ENCODE results near the gene LUC7L3. TPM values are rescaled to one million over a fixed set of nuclear protein-coding genes. Genes with fewer than 3 reads are reported as not detected.

The LUC7L3 gene
- total and polyA plus RNA-seq, 2 of the 13 experiments (the other 11 are each of a cell fraction or from before 2014, with no cell fraction given): 108 to 120 TPM

- H3K9ac ChIP-seq (ENCODE audit: insufficient read depth, low read depth, low read length): peak overlapping the region; percentile 87
- no peaks in the 10 kb centered on the region for H4K20me1 ChIP-seq (ENCODE audit: insufficient read depth, low read length)
- H2AFZ ChIP-seq (ENCODE audit: low read length): no peak overlapping the region
- in situ Hi-C loops (cut with HindIII; ENCODE audit: extremely low pct_ligation_motif_present, low pct_unique_long_range_greater_than_20kb) (no loop called here), intact Hi-C loops (cut with micrococcal nuclease; ENCODE audit: unreplicated experiment) (loop anchor here (1.0 kb wide), 1 partner anchor 9 kb away; no protein-coding TSS in a partner anchor)
- BruUV-seq (replicated peaks): no TSS peak
- no peaks in the 10 kb centered on the region for H3K9me3 ChIP-seq (ENCODE audit: low read length)
- peak; percentile 79 for ATAC-seq
- H3K4me1 ChIP-seq (ENCODE audit: insufficient read depth, low read length): peaks cover 98% of the 10 kb centered on the region
- ChIA-PET POLR2A (interaction anchor here (0.9 to 21.3 kb wide), 23 partner anchors 9 to 260 kb away, joined by 3 to 839 read pairs (median 9); partner anchors contain the start of genes ABCC3, ANKRD40, CACNA1G and LUC7L3), CTCF (ENCODE audit: low intra/inter-chr PET ratio, low total read pairs) (interaction anchor here (1.4 kb wide), 2 partner anchors 10 to 21 kb away, joined by 3 to 6 read pairs; no protein-coding TSS in a partner anchor)
- under 1% methylated on average over 14 of the region's 15 CpGs for WGBS (ENCODE audit: low lambda C conversion rate)
- H3K4me2 ChIP-seq (ENCODE audit: low read depth, low read length): peak overlapping the region; percentile 93
- H3K36me3 ChIP-seq (replicated peaks in 1 of 2; ENCODE audit: control insufficient read depth in 1 of 2, insufficient read depth in 2 of 2, low read length in 2 of 2): no peaks in the 10 kb centered on the region
- no peaks in the 10 kb centered on the region; a peak in 1 of 5 replicates for H3K27me3 ChIP-seq (ENCODE audit: control insufficient read depth in 1 of 2, insufficient read depth in 2 of 2, low read length in 2 of 2)
- H3K4me3 ChIP-seq (replicated peaks in 1 of 3; ENCODE audit: insufficient read depth in 1 of 3, low read depth in 2 of 3, low read length in 3 of 3): peak overlapping the region; percentile 23 to 75 (median 38); a peak in 5 of 6 replicates
- peak overlapping the region; percentile 99 for H3K27ac ChIP-seq (ENCODE audit: extremely low read length, insufficient read depth, low read length)
- H3K79me2 ChIP-seq (ENCODE audit: insufficient read depth, low read length): peaks cover 18% of the 10 kb centered on the region
- peak; percentile 99 for FAIRE-seq
- DNase-seq (ENCODE audit: low spot score): peak; percentile 98
- no peak for TF ChIP-seq THAP8 (CRISPR knock-in tag; IDR thresholded peaks at IDR 0.05; ENCODE audit: borderline replicate concordance)
- TF ChIP-seq GMEB2 (CRISPR knock-in tag; IDR thresholded peaks at IDR 0.05; ENCODE audit: low read depth): no peak
- no peak for TF ChIP-seq PAX8 (CRISPR knock-in tag; IDR thresholded peaks at IDR 0.05; ENCODE audit: borderline replicate concordance)
- peak; percentile 93 for TF ChIP-seq ZNF18 (CRISPR knock-in tag; IDR thresholded peaks at IDR 0.05; ENCODE audit: insufficient replicate concordance)
- TF ChIP-seq ZNF646 (CRISPR knock-in tag; IDR thresholded peaks at IDR 0.05): peak; percentile 67; the same call in 1 of the 2 replicates
- TF ChIP-seq HMGA1 (CRISPR knock-in tag; conservative IDR thresholded peaks at IDR 0.05): no peak
- peak; percentile 93 for TF ChIP-seq HOXA5 (CRISPR knock-in tag; IDR thresholded peaks at IDR 0.05)
- TF ChIP-seq ZNF30 (CRISPR knock-in tag; IDR thresholded peaks at IDR 0.05): no peak
- TF ChIP-seq IRF2 (CRISPR knock-in tag; IDR thresholded peaks at IDR 0.05): peak; percentile 98
- peak; percentile 94; the same call in 1 of the 2 replicates for TF ChIP-seq ZNF605 (CRISPR knock-in tag; IDR thresholded peaks at IDR 0.05)
- peak; percentile 87; the same call in 1 of the 2 replicates for TF ChIP-seq KLF6 (CRISPR knock-in tag; IDR thresholded peaks at IDR 0.05)
- peak; percentile 98; the same call in 1 of the 2 replicates for TF ChIP-seq ZNF350 (CRISPR knock-in tag; IDR thresholded peaks at IDR 0.05; ENCODE audit: borderline replicate concordance, low read depth)
Measured at GRCh38 chr17:50684612-50685333, 34.6 kb upstream of the LUC7L3 start.
